PFSK-1 (cell line): Measurements from ENCODE around the gene SORBS2.

Experiments used
- FOXP2 ChIP-seq: optimal IDR thresholded peaks from 2 replicates; pipeline ENCODE3; 2011; ENCODE audit warnings: borderline replicate concordance, control low read depth, inconsistent platforms; ENCODE audit not compliant: insufficient read depth; ENCODE audit errors: extremely low read length, extremely low read depth
- POLR2AphosphoS5 ChIP-seq: IDR thresholded peaks from 2 replicates; pipeline ENCODE4 v1.6.1; 2012; ENCODE audit warnings: low read depth, mild to moderate bottlenecking, control low read depth, low read length, moderate library complexity
- SIN3A ChIP-seq: IDR thresholded peaks from 2 replicates; pipeline ENCODE4 v1.6.1; 2012; ENCODE audit warnings: mild to moderate bottlenecking, low read length, moderate library complexity, borderline replicate concordance; ENCODE audit not compliant: insufficient read depth
- TAF1 ChIP-seq: IDR thresholded peaks from 2 replicates; pipeline ENCODE4 v1.6.1; 2012; ENCODE audit warnings: low read length, control low read depth, borderline replicate concordance; ENCODE audit not compliant: insufficient read depth
- TF ChIP-seq, protein P1 (sequence below), 2 experiments: IDR thresholded peaks; 2 replicates each; pipeline versions ENCODE4 v1.6.1 to v1.8.0; 2011 to 2012; ENCODE audit warnings: low read depth in 2 of 2, low read length in 2 of 2, control low read depth in 1 of 2, inconsistent platforms in 1 of 2, mild to moderate bottlenecking in 1 of 2, moderate library complexity in 1 of 2; ENCODE audit not compliant: insufficient read depth in 1 of 2

- TF ChIP-seq POLR2AphosphoS5 (no peak), TAF1 (no peak), SIN3A (no peak), FOXP2 (no peak)
- TF ChIP-seq, protein P1, sequence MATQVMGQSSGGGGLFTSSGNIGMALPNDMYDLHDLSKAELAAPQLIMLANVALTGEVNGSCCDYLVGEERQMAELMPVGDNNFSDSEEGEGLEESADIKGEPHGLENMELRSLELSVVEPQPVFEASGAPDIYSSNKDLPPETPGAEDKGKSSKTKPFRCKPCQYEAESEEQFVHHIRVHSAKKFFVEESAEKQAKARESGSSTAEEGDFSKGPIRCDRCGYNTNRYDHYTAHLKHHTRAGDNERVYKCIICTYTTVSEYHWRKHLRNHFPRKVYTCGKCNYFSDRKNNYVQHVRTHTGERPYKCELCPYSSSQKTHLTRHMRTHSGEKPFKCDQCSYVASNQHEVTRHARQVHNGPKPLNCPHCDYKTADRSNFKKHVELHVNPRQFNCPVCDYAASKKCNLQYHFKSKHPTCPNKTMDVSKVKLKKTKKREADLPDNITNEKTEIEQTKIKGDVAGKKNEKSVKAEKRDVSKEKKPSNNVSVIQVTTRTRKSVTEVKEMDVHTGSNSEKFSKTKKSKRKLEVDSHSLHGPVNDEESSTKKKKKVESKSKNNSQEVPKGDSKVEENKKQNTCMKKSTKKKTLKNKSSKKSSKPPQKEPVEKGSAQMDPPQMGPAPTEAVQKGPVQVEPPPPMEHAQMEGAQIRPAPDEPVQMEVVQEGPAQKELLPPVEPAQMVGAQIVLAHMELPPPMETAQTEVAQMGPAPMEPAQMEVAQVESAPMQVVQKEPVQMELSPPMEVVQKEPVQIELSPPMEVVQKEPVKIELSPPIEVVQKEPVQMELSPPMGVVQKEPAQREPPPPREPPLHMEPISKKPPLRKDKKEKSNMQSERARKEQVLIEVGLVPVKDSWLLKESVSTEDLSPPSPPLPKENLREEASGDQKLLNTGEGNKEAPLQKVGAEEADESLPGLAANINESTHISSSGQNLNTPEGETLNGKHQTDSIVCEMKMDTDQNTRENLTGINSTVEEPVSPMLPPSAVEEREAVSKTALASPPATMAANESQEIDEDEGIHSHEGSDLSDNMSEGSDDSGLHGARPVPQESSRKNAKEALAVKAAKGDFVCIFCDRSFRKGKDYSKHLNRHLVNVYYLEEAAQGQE (IDR thresholded peaks at IDR 0.05; ENCODE audit: insufficient read depth in 1 of 2, low read depth in 2 of 2, low read length in 2 of 2), result no peak
Measured at GRCh38 chr4:185859111-185859510, 47.1 kb upstream of the SORBS2 start.
